ENCODE measurements around the gene DUOXA1.

GRCh38 chr15:45111390-45112142 is 18.1 kb downstream of the DUOXA1 start:
- TF ChIP-seq EZH2 (IDR thresholded peaks at IDR 0.05; ENCODE audit: borderline replicate concordance, low read depth, low read length, severe bottlenecking) (no peak), CTCF (IDR thresholded peaks at IDR 0.05; ENCODE audit: borderline replicate concordance, extremely low read depth, low read length, poor library complexity, severe bottlenecking) (no peak)

Measured in DND-41 (cell line).